ENCODE results near the gene POLR2M. TPM values are rescaled to one million over a fixed set of nuclear protein-coding genes. Genes with fewer than 3 reads are reported as not detected.

POLR2M gene
- total and polyA plus RNA-seq, 4 donors, result 7.8 to 230 (median 43.6) TPM

DNA sequence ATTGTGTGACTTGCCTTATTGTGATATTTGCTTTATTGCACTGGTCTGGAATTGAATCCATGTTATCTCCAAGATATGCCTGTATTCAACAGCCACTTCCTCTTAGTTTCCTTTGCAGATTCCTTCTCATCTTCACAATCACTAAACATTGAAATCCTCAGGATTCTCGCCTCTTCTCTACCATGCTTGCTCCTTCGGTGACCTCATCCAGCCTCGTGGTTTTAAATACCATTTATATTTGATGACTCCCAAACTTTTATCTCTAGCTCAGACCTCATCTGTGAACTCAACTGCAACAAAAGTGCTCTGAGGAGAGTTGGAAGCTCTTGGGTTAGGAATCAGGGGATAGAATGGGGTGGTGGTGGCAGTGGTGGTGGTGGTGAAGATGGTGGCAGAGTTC lies 19.9 kb downstream of the POLR2M start:
- Histone ChIP-seq H3K36me3 (ENCODE audit: control insufficient read depth in 4 of 4, insufficient read depth in 3 of 4, low read depth in 1 of 4, low read length in 3 of 4) (no peaks in the 10 kb centered on the region), H3K27me3 (ENCODE audit: control insufficient read depth in 4 of 4, insufficient read depth in 4 of 4, low read length in 3 of 4) (no peaks in the 10 kb centered on the region), H3K9me3 (ENCODE audit: control insufficient read depth in 4 of 4, low read length in 3 of 4) (peaks cover 0 to 3% (median 0%) of the 10 kb centered on the region in 4 donors), H3K4me1 (ENCODE audit: control insufficient read depth in 4 of 4, insufficient read depth in 4 of 4, low read length in 3 of 4) (no peaks in the 10 kb centered on the region), H3K9ac (ENCODE audit: low read depth in 1 of 2, low read length in 2 of 2) (no peak overlapping the region), H3K27ac (ENCODE audit: low read depth in 1 of 2, low read length in 2 of 2) (no peak overlapping the region), H3K4me3 (ENCODE audit: low read depth in 1 of 3, low read length in 3 of 3) (no peak overlapping the region)
- 87% methylated on average over 3 of the region's 3 CpGs for WGBS
- DNase-seq (ENCODE audit: low spot score), result no peak
- TF ChIP-seq FOXA2 (IDR thresholded peaks at IDR 0.05) (no peak), HNF4G (IDR thresholded peaks at IDR 0.05) (no peak)
- TF ChIP-seq, protein P1, sequence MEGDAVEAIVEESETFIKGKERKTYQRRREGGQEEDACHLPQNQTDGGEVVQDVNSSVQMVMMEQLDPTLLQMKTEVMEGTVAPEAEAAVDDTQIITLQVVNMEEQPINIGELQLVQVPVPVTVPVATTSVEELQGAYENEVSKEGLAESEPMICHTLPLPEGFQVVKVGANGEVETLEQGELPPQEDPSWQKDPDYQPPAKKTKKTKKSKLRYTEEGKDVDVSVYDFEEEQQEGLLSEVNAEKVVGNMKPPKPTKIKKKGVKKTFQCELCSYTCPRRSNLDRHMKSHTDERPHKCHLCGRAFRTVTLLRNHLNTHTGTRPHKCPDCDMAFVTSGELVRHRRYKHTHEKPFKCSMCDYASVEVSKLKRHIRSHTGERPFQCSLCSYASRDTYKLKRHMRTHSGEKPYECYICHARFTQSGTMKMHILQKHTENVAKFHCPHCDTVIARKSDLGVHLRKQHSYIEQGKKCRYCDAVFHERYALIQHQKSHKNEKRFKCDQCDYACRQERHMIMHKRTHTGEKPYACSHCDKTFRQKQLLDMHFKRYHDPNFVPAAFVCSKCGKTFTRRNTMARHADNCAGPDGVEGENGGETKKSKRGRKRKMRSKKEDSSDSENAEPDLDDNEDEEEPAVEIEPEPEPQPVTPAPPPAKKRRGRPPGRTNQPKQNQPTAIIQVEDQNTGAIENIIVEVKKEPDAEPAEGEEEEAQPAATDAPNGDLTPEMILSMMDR (IDR thresholded peaks at IDR 0.05; ENCODE audit: low read depth, low read length, missing input control), result no peak

DNA sequence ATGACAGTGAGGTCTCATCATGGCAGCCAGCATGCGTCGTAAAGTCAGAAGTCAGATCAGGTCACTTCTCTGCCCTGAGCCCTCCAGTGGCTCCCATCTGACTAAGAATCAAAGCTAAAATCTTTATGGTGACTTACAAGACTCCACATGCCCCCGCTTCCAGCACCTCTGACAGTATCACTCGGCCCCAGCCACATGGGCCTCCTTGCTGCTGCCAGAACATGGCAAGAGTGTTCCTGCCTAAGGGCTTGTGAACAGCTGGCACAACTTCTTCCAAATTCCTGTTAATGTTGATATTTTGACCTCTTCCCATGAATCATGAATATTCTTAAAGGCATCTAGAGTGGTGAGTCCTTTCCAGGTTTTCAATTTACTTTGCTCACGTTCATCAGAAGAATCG lies 20.5 kb downstream of the POLR2M start:
- Histone ChIP-seq H3K4me3 (ENCODE audit: low read depth in 1 of 3, low read length in 3 of 3) (no peak overlapping the region), H3K4me1 (ENCODE audit: control insufficient read depth in 4 of 4, insufficient read depth in 4 of 4, low read length in 3 of 4) (no peaks in the 10 kb centered on the region), H3K9me3 (ENCODE audit: control insufficient read depth in 4 of 4, low read length in 3 of 4) (peaks cover 0 to 3% (median 0%) of the 10 kb centered on the region in 4 donors), H3K27ac (ENCODE audit: low read depth in 1 of 2, low read length in 2 of 2) (no peak overlapping the region), H3K27me3 (ENCODE audit: control insufficient read depth in 4 of 4, insufficient read depth in 4 of 4, low read length in 3 of 4) (no peaks in the 10 kb centered on the region), H3K9ac (ENCODE audit: low read depth in 1 of 2, low read length in 2 of 2) (no peak overlapping the region), H3K36me3 (ENCODE audit: control insufficient read depth in 4 of 4, insufficient read depth in 3 of 4, low read depth in 1 of 4, low read length in 3 of 4) (no peaks in the 10 kb centered on the region)
- TF ChIP-seq SP1 (IDR thresholded peaks at IDR 0.05) (no peak), RXRA (IDR thresholded peaks at IDR 0.05) (no peak), RAD21 (IDR thresholded peaks at IDR 0.05) (no peak)
- TF ChIP-seq, protein P1 (IDR thresholded peaks at IDR 0.05; ENCODE audit: low read depth, low read length, missing input control), result no peak
- 96% methylated on average over 6 of the region's 6 CpGs for WGBS
- no peak for DNase-seq (ENCODE audit: low spot score)

GRCh38 chr15:57728436-57728835 lies 21.9 kb downstream of the POLR2M start:
- Histone ChIP-seq H3K9ac (ENCODE audit: low read depth in 1 of 2, low read length in 2 of 2) (no peak overlapping the region), H3K4me3 (ENCODE audit: low read depth in 1 of 3, low read length in 3 of 3) (no peak overlapping the region), H3K27ac (ENCODE audit: low read depth in 1 of 2, low read length in 2 of 2) (no peak overlapping the region), H3K36me3 (ENCODE audit: control insufficient read depth in 4 of 4, insufficient read depth in 3 of 4, low read depth in 1 of 4, low read length in 3 of 4) (no peaks in the 10 kb centered on the region), H3K9me3 (ENCODE audit: control insufficient read depth in 4 of 4, low read length in 3 of 4) (peaks cover 0 to 3% (median 0%) of the 10 kb centered on the region in 4 donors), H3K27me3 (ENCODE audit: control insufficient read depth in 4 of 4, insufficient read depth in 4 of 4, low read length in 3 of 4) (no peaks in the 10 kb centered on the region), H3K4me1 (ENCODE audit: control insufficient read depth in 4 of 4, insufficient read depth in 4 of 4, low read length in 3 of 4) (peaks cover 0 to 3% (median 0%) of the 10 kb centered on the region in 4 donors)
- TF ChIP-seq REST (IDR thresholded peaks at IDR 0.05) (no peak), FOXA2 (IDR thresholded peaks at IDR 0.05) (no peak), ATF3 (IDR thresholded peaks at IDR 0.05) (no peak), HNF4G (IDR thresholded peaks at IDR 0.05) (no peak), SP1 (IDR thresholded peaks at IDR 0.05) (no peak), TAF1 (conservative IDR thresholded peaks at IDR 0.05) (no peak)
- TF ChIP-seq, protein P2, sequence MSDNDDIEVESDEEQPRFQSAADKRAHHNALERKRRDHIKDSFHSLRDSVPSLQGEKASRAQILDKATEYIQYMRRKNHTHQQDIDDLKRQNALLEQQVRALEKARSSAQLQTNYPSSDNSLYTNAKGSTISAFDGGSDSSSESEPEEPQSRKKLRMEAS (IDR thresholded peaks at IDR 0.05), result no peak
- TF ChIP-seq, protein P1 (IDR thresholded peaks at IDR 0.05; ENCODE audit: low read depth, low read length, missing input control), result no peak
- no peak for DNase-seq (ENCODE audit: low spot score)
- WGBS, result 97% methylated on average over 8 of the region's 8 CpGs
